BJ (cell line): ENCODE measurements around the gene HSD11B1. TPM values are rescaled to one million over a fixed set of nuclear protein-coding genes. Genes with fewer than 3 reads are reported as not detected.

Experiments
- CTCF ChIA-PET: fragments of 350-600 bp; formaldehyde crosslinking; extraction: SDS; loops from one replicate; lab custom pipeline; 2021; ENCODE audit warnings: antibody characterized with exemption, inconsistent platforms; lab: Yijun Ruan, JAX
- POLR2A ChIA-PET: fragments of 300-600 bp; sonication (Branson Sonifier 250); formaldehyde crosslinking; extraction: SDS; loops from one replicate; lab custom pipeline; 2021; ENCODE audit warnings: antibody characterized with exemption; lab: Charles Lee
- DNase-seq: peaks from one replicate; pipeline ENCODE4 v3.0.0-alpha.2; 2011; ENCODE audit warnings: low read depth
- H3K27me3 ChIP-seq: 2 replicates; pipeline ENCODE4 v1.6.0; 2011; ENCODE audit warnings: low read length; ENCODE audit not compliant: control insufficient read depth, insufficient read depth
- H3K36me3 ChIP-seq: 2 replicates; pipeline ENCODE4 v1.5.1; 2011; ENCODE audit warnings: low read length; ENCODE audit not compliant: control insufficient read depth, insufficient read depth
- H3K4me3 ChIP-seq: 2 replicates; pipeline ENCODE4 v1.5.1; 2011; ENCODE audit warnings: low read depth, mild to moderate bottlenecking, control low read depth, low read length
- CTCF ChIP-seq: IDR thresholded peaks from 2 replicates; pipeline ENCODE4 v1.5.1; 2011; ENCODE audit warnings: low read depth, mild to moderate bottlenecking, control low read depth, inconsistent platforms, low read length, moderate library complexity; ENCODE audit not compliant: insufficient read depth
- polyA plus RNA-seq: library from polyadenylated mRNA; depleted of rRNA; stranded (reverse); fragments of >200 nt; gene quantifications from 2 replicates; pipeline ENCODE4 v1.2.3, GENCODE V29; 2011

HSD11B1 gene
- polyA plus RNA-seq, 1 experiment: 0.15 TPM

- Histone ChIP-seq H3K36me3 (no peaks in the 10 kb centered on the region), H3K27me3 (peaks cover 2% of the 10 kb centered on the region), H3K4me3 (peak overlapping the region; percentile 11; the same call in 1 of the 2 replicates)
- TF ChIP-seq CTCF: peak; percentile 78
- DNase-seq: peak; percentile 22
- ChIA-PET CTCF (interaction anchor here (0.6 to 2.0 kb wide), 23 partner anchors 10 to 181 kb away, joined by 3 to 14 read pairs (median 5); no protein-coding TSS in a partner anchor), POLR2A (no interaction called here)
Observed at GRCh38 chr1:209747580-209748262, 43.1 kb downstream of the HSD11B1 start.

- Histone ChIP-seq H3K36me3 (no peaks in the 10 kb centered on the region), H3K4me3 (no peak overlapping the region), H3K27me3 (peaks cover 2% of the 10 kb centered on the region)
- DNase-seq: no peak
- TF ChIP-seq CTCF: no peak
- CTCF ChIA-PET: interaction anchor here (0.6 to 2.0 kb wide), 19 partner anchors 9 to 1324 kb away, joined by 3 to 14 read pairs (median 6); no protein-coding TSS in a partner anchor
- POLR2A ChIA-PET: no interaction called here
Observed at GRCh38 chr1:209748620-209749019, 44.0 kb downstream of the HSD11B1 start.

DNA sequence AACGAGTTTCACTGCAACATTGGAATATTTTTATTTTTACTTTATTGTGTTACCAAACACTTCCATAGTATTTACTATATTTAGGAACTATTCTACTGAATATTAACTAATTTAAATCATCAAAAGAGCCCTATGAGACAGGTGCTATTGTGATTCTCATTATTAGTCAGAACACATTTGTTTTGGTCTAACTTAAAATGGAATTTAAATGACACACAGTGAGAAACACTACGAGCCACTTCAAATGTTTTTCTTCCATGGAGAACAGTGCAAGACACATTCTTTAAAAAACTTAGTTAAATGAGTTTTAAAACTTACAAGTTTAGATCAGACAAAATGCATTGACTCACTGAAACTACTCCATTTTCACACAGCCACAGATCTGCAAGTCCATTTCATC is 44.6 kb downstream of the HSD11B1 start:
- Histone ChIP-seq H3K27me3 (peaks cover 2% of the 10 kb centered on the region), H3K4me3 (no peak overlapping the region), H3K36me3 (no peaks in the 10 kb centered on the region)
- no peak for TF ChIP-seq CTCF
- DNase-seq: no peak
- ChIA-PET CTCF (interaction anchor here (1.7 to 2.0 kb wide), 8 partner anchors 8 to 182 kb away, joined by 4 to 14 read pairs (median 7); no protein-coding TSS in a partner anchor), POLR2A (no interaction called here)

DNA sequence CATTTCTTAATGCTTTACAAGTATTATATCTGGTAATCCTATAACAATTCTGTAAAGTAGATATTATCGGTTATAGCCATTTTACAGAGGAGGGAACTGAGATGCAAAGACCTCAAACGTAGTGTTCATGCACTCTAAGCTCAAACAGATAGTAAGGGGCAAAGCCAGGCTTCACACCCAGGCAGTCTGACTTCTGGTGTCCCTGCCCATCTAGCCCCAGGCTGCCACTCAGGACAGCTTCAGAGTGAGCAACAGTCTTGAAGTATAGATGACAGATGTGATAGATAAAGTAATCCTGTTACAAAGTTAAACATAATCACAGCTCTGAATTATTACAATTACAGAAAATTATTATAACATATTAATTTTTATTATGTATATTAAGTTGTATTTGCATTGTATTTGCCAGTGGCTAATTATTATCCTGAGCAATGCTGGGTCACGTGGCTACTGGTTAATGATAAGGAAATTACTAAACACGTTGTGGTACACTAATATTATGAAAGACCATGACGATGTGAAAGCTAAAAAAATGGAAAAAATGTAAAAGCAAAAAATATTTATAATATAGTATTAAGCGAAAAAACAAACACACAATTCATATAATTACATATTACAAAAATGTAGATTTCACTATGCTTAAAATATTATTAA is 45.2 kb downstream of the HSD11B1 start:
- POLR2A ChIA-PET: no interaction called here
- DNase-seq: no peak
- Histone ChIP-seq H3K4me3 (no peak overlapping the region), H3K27me3 (no peaks in the 10 kb centered on the region), H3K36me3 (no peaks in the 10 kb centered on the region)
- TF ChIP-seq CTCF: no peak
- CTCF ChIA-PET: interaction anchor here (1.8 to 1.9 kb wide), 2 partner anchors 56 to 164 kb away, joined by 5 to 6 read pairs; no protein-coding TSS in a partner anchor

GRCh38 chr1:209751627-209752231 is 47.1 kb downstream of the HSD11B1 start:
- TF ChIP-seq CTCF: no peak
- POLR2A ChIA-PET: no interaction called here
- DNase-seq: no peak
- peaks cover 2% of the 10 kb centered on the region; the same call in 1 of the 2 replicates for H3K27me3 ChIP-seq
- CTCF ChIA-PET: no interaction called here
- H3K4me3 ChIP-seq: no peak overlapping the region
- H3K36me3 ChIP-seq: no peaks in the 10 kb centered on the region
